ENCODE results near the gene MND1.

MND1 gene

DNA sequence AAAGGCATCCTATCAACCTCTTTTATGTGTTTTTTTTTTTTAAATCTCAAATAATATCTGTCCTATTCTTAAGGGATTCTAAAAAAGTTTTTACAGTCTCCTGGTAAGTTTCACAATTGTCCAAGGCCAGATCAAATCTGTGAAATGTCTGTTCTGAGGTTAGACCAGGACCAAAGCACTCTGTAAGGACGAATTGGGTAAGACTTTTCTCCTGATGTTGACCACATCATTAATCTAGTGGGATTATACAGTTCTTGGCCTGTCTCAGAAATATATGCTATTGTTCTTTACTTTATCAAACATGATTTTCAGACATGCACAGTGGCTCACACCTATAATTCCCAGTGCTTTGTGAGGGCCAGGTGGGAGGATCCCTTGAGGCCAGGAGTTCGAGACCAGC lies 75.9 kb downstream of the MND1 start:
- Histone ChIP-seq H3K9me3 (ENCODE audit: low read length) (no peaks in the 10 kb centered on the region), H3F3A (ENCODE audit: insufficient read depth, low read length) (0 out of 2 replicates have a peak, but pooled peaks cover 8% of the 10 kb centered on the region), H3K9ac (ENCODE audit: low read length) (peak overlapping the region; percentile 79), H3K79me2 (ENCODE audit: insufficient read depth, low read length) (no peaks in the 10 kb centered on the region), H3K4me1 (ENCODE audit: insufficient read depth, low read length, severe bottlenecking) (peaks cover 62% of the 10 kb centered on the region), H3K9me2 (ENCODE audit: low read depth, low read length) (no peaks in the 10 kb centered on the region), H3K27me3 (ENCODE audit: insufficient read depth, low read length) (no peaks in the 10 kb centered on the region), H3K4me2 (ENCODE audit: low read length) (peak overlapping the region; percentile 88), H3K36me3 (ENCODE audit: insufficient read depth, low read length) (peaks cover 21% of the 10 kb centered on the region), H2AFZ (ENCODE audit: low read length) (no peak overlapping the region), H4K20me1 (ENCODE audit: insufficient read depth, low read length) (no peaks in the 10 kb centered on the region), H3K27ac (ENCODE audit: low read depth, low read length, poor library complexity, severe bottlenecking) (peak overlapping the region; percentile 98), H3K4me3 (ENCODE audit: low read depth, low read length, poor library complexity, severe bottlenecking) (peak overlapping the region; percentile 57)
- TF ChIP-seq, protein P1, sequence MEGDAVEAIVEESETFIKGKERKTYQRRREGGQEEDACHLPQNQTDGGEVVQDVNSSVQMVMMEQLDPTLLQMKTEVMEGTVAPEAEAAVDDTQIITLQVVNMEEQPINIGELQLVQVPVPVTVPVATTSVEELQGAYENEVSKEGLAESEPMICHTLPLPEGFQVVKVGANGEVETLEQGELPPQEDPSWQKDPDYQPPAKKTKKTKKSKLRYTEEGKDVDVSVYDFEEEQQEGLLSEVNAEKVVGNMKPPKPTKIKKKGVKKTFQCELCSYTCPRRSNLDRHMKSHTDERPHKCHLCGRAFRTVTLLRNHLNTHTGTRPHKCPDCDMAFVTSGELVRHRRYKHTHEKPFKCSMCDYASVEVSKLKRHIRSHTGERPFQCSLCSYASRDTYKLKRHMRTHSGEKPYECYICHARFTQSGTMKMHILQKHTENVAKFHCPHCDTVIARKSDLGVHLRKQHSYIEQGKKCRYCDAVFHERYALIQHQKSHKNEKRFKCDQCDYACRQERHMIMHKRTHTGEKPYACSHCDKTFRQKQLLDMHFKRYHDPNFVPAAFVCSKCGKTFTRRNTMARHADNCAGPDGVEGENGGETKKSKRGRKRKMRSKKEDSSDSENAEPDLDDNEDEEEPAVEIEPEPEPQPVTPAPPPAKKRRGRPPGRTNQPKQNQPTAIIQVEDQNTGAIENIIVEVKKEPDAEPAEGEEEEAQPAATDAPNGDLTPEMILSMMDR (IDR thresholded peaks at IDR 0.05; ENCODE audit: low read length), result no peak
- no peak for TF ChIP-seq EZH2 (IDR thresholded peaks at IDR 0.05; ENCODE audit: borderline replicate concordance, low read length)

DNA sequence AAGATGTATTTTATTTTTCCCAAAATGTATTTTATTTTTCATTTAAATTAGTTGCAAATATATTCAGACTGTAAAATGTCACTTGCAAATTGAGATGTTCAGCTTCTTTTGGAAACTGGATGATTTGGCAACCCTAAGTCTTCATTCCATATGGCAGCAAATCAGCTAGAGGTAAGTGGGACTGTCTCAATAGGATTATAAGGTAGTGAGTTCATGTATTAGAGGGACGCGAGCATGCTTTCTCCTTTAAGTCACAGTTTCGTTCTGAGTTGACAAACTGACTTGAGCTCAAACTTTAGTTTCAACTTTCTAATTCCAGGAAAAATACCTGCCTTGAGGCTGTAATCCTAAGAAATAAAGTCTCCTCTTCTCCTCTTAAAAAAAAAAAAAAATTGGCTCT lies 77.5 kb downstream of the MND1 start:
- no peak overlapping the region for H3K4me2 ChIP-seq (ENCODE audit: low read length)

DNA sequence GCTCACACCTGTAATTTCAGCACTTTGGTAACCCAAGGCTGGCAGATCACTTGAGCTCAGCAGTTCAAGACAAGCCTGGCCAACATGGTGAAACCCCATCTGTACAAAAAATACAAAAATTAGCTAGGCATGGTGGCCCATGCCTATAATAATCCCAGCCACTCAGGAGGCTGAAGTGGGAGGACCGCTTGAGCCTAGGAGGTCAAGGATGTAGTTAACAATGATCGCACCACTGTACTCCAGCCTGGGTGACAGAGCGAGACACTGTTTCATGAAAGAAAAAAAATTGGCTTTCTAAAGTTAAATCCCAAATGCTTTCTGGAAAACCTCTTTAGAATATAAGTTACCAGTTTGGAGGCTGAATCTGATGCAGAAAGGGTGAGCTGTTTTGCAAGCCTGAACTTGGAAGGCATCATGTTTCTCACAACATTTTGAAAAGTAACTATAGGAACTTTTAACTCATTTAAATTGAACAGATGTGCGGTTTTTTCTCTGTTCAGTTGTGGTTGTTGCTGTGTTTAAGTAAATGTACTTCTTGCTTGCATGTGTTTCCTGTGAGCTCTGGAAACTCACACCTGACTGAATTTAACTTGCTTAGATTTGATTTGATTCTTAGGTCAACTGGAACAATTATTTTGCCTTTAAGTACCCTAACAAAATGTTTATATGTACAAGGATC lies 81.9 kb downstream of the MND1 start:
- H3F3A ChIP-seq (ENCODE audit: insufficient read depth, low read length), result peaks cover 7% of the 10 kb centered on the region; the same call in 1 of the 2 replicates
- H3K4me2 ChIP-seq (ENCODE audit: low read length), result peak overlapping the region; percentile 45
- TF ChIP-seq, protein P1 (IDR thresholded peaks at IDR 0.05; ENCODE audit: low read length), result no peak
- no peak for TF ChIP-seq EZH2 (IDR thresholded peaks at IDR 0.05; ENCODE audit: borderline replicate concordance, low read length)
- H3K27ac ChIP-seq (ENCODE audit: low read depth, low read length, poor library complexity, severe bottlenecking), result peak overlapping the region; percentile 99
- H4K20me1 ChIP-seq (ENCODE audit: insufficient read depth, low read length), result no peaks in the 10 kb centered on the region
- H3K9ac ChIP-seq (ENCODE audit: low read length), result peak overlapping the region; percentile 62
- no peaks in the 10 kb centered on the region for H3K9me2 ChIP-seq (ENCODE audit: low read depth, low read length)
- H3K4me3 ChIP-seq (ENCODE audit: low read depth, low read length, poor library complexity, severe bottlenecking), result peak overlapping the region; percentile 27
- H2AFZ ChIP-seq (ENCODE audit: low read length), result no peak overlapping the region
- H3K36me3 ChIP-seq (ENCODE audit: insufficient read depth, low read length), result no peaks in the 10 kb centered on the region; the same call in 1 of the 2 replicates
- peaks cover 72% of the 10 kb centered on the region for H3K4me1 ChIP-seq (ENCODE audit: insufficient read depth, low read length, severe bottlenecking)
- no peaks in the 10 kb centered on the region for H3K27me3 ChIP-seq (ENCODE audit: insufficient read depth, low read length)
- no peaks in the 10 kb centered on the region for H3K79me2 ChIP-seq (ENCODE audit: insufficient read depth, low read length)
- no peaks in the 10 kb centered on the region for H3K9me3 ChIP-seq (ENCODE audit: low read length)

More for the DNA sequence above, 77.5 kb downstream of the MND1 start:
- no peak for TF ChIP-seq EZH2 (IDR thresholded peaks at IDR 0.05; ENCODE audit: borderline replicate concordance, low read length)
- TF ChIP-seq, protein P1 (IDR thresholded peaks at IDR 0.05; ENCODE audit: low read length), result no peak
- Histone ChIP-seq H4K20me1 (ENCODE audit: insufficient read depth, low read length) (no peaks in the 10 kb centered on the region), H3K4me1 (ENCODE audit: insufficient read depth, low read length, severe bottlenecking) (peaks cover 66% of the 10 kb centered on the region), H3K27me3 (ENCODE audit: insufficient read depth, low read length) (no peaks in the 10 kb centered on the region), H3K9me3 (ENCODE audit: low read length) (no peaks in the 10 kb centered on the region), H3F3A (ENCODE audit: insufficient read depth, low read length) (peaks cover 15% of the 10 kb centered on the region; the same call in 1 of the 2 replicates), H3K4me3 (ENCODE audit: low read depth, low read length, poor library complexity, severe bottlenecking) (no peak overlapping the region), H2AFZ (ENCODE audit: low read length) (no peak overlapping the region), H3K9me2 (ENCODE audit: low read depth, low read length) (no peaks in the 10 kb centered on the region), H3K36me3 (ENCODE audit: insufficient read depth, low read length) (peaks cover 13% of the 10 kb centered on the region), H3K79me2 (ENCODE audit: insufficient read depth, low read length) (no peaks in the 10 kb centered on the region), H3K27ac (ENCODE audit: low read depth, low read length, poor library complexity, severe bottlenecking) (peak overlapping the region; percentile 98), H3K9ac (ENCODE audit: low read length) (peak overlapping the region; percentile 9; the same call in 1 of the 2 replicates)
